Gastrocnemius medialis (tissue), 4 donors: Measurements from ENCODE around the gene TTN. TPM values are rescaled to one million over a fixed set of nuclear protein-coding genes. Genes with fewer than 3 reads are reported as not detected.

Experiments
- ATAC-seq, 2 donors: fragments of 150-250 bp; one replicate each; pipeline ENCODE4 v1.9.1; 2016
- DNase-seq, 2 donors: peaks; one replicate each; pipeline ENCODE4 v3.0.0-alpha.2; 2019
- H3K27ac ChIP-seq, 4 donors: fragments of 200-600 bp; sonication (generic); 1 replicate in 1 of 4; 2 replicates in 3 of 4; pipeline ENCODE4 v1.5.1; 2016 to 2018; ENCODE audit warnings: mild to moderate bottlenecking in 2 of 4, moderate library complexity in 1 of 4
- H3K27me3 ChIP-seq, 3 donors: fragments of 200-600 bp; sonication (generic) in 2 of 3; 1 replicate in 1 of 3; 2 replicates in 2 of 3; pipeline versions ENCODE4 v1.5.1 to v1.6.0; 2016 to 2019; ENCODE audit warnings: mild to moderate bottlenecking in 1 of 3, moderate library complexity in 1 of 3
- H3K36me3 ChIP-seq, 2 donors: fragments of 200-600 bp; sonication (generic) in 1 of 2; one replicate each; pipeline ENCODE4 v1.5.1; 2017 to 2018
- H3K4me1 ChIP-seq, 2 donors: fragments of 200-600 bp; sonication (generic) in 1 of 2; one replicate each; pipeline ENCODE4 v1.5.1; 2016 to 2017; ENCODE audit warnings: mild to moderate bottlenecking in 2 of 2
- H3K4me3 ChIP-seq, 4 donors: fragments of 200-600 bp; sonication (generic) in 3 of 4; 1 replicate in 1 of 4; 2 replicates in 3 of 4; pipeline ENCODE4 v1.5.1; 2016 to 2019; ENCODE audit warnings: mild to moderate bottlenecking in 2 of 4
- H3K9me3 ChIP-seq, 3 donors: fragments of 200-600 bp; sonication (generic) in 2 of 3; 1 replicate in 1 of 3; 2 replicates in 2 of 3; pipeline ENCODE4 v1.5.1; 2016 to 2019
- CTCF ChIP-seq, 5 experiments: fragments of 450-650 bp in 3 of 5; fragments of 200-600 bp in 2 of 5; sonication (generic) in 2 of 5; IDR thresholded peaks in 4 of 5; conservative IDR thresholded peaks in 1 of 5; 1 replicate in 4 of 5; 2 replicates in 1 of 5; pipeline ENCODE4 v1.5.1; 2016 to 2019; ENCODE audit warnings: antibody characterized with exemption in 5 of 5, mild to moderate bottlenecking in 3 of 5, moderate library complexity in 3 of 5
- POLR2A ChIP-seq, 2 donors: fragments of 450-650 bp; IDR thresholded peaks; one replicate each; pipeline ENCODE4 v1.6.1; 2017; ENCODE audit warnings: antibody characterized with exemption in 2 of 2, mild to moderate bottlenecking in 2 of 2, moderate library complexity in 2 of 2
- in situ Hi-C, 4 donors: fragments of 200-750 bp; cut with MboI; loops; one replicate each; pipeline versions ENCODE4 v1.15.0 to v1.8.0; 2017; ENCODE audit warnings: low sequenced_read_pairs in 4 of 4
- intact Hi-C: fragments of 100-400 bp; cut with DNase I; formaldehyde crosslinking; loops from one replicate; pipeline ENCODE4 v1.15.1; 2023; ENCODE audit warnings: low total_unique reads
- total RNA-seq, 4 donors: library from RNA; depleted of rRNA; stranded (reverse); fragments of >200 nt; gene quantifications; one replicate each; pipeline versions ENCODE4 v1.1.0 to v1.2.3, GENCODE V29; 2016

TTN gene
- total RNA-seq, 4 donors from 2014 or later = 4,552 to 9,701 (median 7,268) TPM

DNA sequence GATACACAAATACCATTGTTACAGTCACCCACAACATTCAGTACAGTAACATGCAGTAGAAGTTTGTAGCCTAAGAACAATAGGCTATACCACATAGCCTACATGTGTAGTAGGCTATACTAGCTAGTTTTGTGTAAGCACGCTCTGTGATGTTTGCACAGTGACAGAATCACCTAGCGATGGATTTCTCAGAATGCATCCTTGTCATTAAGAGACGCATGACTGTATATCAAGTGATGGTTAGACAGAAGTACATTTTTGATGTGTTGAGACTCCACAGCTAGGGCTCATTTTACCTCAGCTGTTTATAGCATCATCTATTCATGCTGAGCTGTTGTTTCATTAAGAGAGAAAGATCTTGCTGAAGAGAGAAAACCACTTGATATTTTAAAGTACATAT lies 307.6 kb downstream of the TTN start:
- in situ Hi-C loops = no loop called here
- Histone ChIP-seq H3K36me3 (peaks cover 0 to 85% of the 10 kb centered on the region in 2 donors), H3K4me3 (no peak overlapping the region), H3K4me1 (peaks cover 4 to 6% of the 10 kb centered on the region in 2 donors), H3K27me3 (no peaks in the 10 kb centered on the region), H3K9me3 (no peaks in the 10 kb centered on the region), H3K27ac (no peak overlapping the region)
- intact Hi-C loops = no loop called here
- DNase-seq (no peak), ATAC-seq (no peak)
- TF ChIP-seq POLR2A (IDR thresholded peaks at IDR 0.05) (no peak), CTCF (IDR thresholded peaks at IDR 0.05 in 4 of 5, conservative IDR thresholded peaks at IDR 0.05 in 1 of 5) (no peak)

- ATAC-seq = peak; percentile 66 to 87
- in situ Hi-C loops = no loop called here
Measured at GRCh38 chr2:178498137-178498536, 309.1 kb downstream of the TTN start.

GRCh38 chr2:178496049-178496448 lies 311.2 kb downstream of the TTN start:
- Histone ChIP-seq H3K27me3 (no peaks in the 10 kb centered on the region), H3K4me1 (peaks cover 4 to 6% of the 10 kb centered on the region in 2 donors), H3K4me3 (no peak overlapping the region), H3K9me3 (no peaks in the 10 kb centered on the region), H3K36me3 (peaks cover 0 to 77% of the 10 kb centered on the region in 2 donors), H3K27ac (no peak overlapping the region)
- ATAC-seq = no peak
- intact Hi-C loops = no loop called here
- in situ Hi-C loops = no loop called here
- TF ChIP-seq CTCF (IDR thresholded peaks at IDR 0.05 in 4 of 5, conservative IDR thresholded peaks at IDR 0.05 in 1 of 5) (no peak), POLR2A (IDR thresholded peaks at IDR 0.05) (no peak)
- DNase-seq = no peak

More at GRCh38 chr2:178498137-178498536, 309.1 kb downstream of the TTN start:
- Histone ChIP-seq H3K4me3 (no peak overlapping the region), H3K27me3 (no peaks in the 10 kb centered on the region), H3K27ac (no peak overlapping the region), H3K4me1 (peaks cover 4 to 6% of the 10 kb centered on the region in 2 donors), H3K36me3 (peaks cover 0 to 81% of the 10 kb centered on the region in 2 donors), H3K9me3 (no peaks in the 10 kb centered on the region)
- intact Hi-C loops = no loop called here
- DNase-seq = no peak
- no peak for TF ChIP-seq POLR2A (IDR thresholded peaks at IDR 0.05)
- TF ChIP-seq CTCF (IDR thresholded peaks at IDR 0.05 in 4 of 5, conservative IDR thresholded peaks at IDR 0.05 in 1 of 5) = no peak

DNA sequence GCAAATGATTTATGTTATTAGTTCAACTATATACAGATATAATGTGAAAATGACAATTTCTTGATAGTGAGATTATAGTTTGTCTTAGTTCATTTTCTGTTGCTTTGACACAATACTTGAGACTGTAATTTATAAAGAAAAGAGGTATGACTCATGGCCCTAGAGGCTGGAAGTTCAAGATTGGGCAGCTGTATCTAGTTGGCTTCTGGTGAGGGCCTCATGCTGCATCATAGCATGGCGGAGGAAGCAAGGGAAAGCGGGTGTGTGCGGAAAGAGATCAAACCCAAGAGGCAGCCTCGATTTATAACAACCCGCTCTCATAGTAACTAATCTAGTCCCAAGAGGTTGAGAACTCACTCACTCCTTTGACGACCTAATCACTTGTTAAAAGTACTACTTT lies 315.6 kb downstream of the TTN start:
- intact Hi-C loops = no loop called here
- no peaks in the 10 kb centered on the region for H3K27me3 ChIP-seq
- no peak for TF ChIP-seq CTCF (IDR thresholded peaks at IDR 0.05 in 4 of 5, conservative IDR thresholded peaks at IDR 0.05 in 1 of 5)
- TF ChIP-seq POLR2A (IDR thresholded peaks at IDR 0.05) = no peak
- H3K27ac ChIP-seq = no peak overlapping the region
- peaks cover 0 to 66% of the 10 kb centered on the region in 2 donors for H3K36me3 ChIP-seq
- ATAC-seq = no peak
- in situ Hi-C loops = no loop called here
- DNase-seq = no peak
- no peaks in the 10 kb centered on the region for H3K9me3 ChIP-seq
- H3K4me1 ChIP-seq = no peaks in the 10 kb centered on the region
- H3K4me3 ChIP-seq = no peak overlapping the region

- in situ Hi-C loops = no loop called here
Measured at GRCh38 chr2:178485356-178485755, 321.9 kb downstream of the TTN start.

More at GRCh38 chr2:178485356-178485755, 321.9 kb downstream of the TTN start:
- peaks cover 0 to 22% of the 10 kb centered on the region in 2 donors for H3K36me3 ChIP-seq
- no peaks in the 10 kb centered on the region for H3K9me3 ChIP-seq
- H3K4me1 ChIP-seq = peaks cover 42 to 46% of the 10 kb centered on the region in 2 donors
- DNase-seq (no peak), ATAC-seq (no peak)
- intact Hi-C loops = no loop called here
- TF ChIP-seq CTCF (IDR thresholded peaks at IDR 0.05 in 4 of 5, conservative IDR thresholded peaks at IDR 0.05 in 1 of 5) (no peak), POLR2A (IDR thresholded peaks at IDR 0.05) (no peak)
- H3K4me3 ChIP-seq = no peak overlapping the region
- H3K27me3 ChIP-seq = no peaks in the 10 kb centered on the region
- H3K27ac ChIP-seq = no peak overlapping the region
